Umbilical cord (tissue), 2 donors: ENCODE results near the gene TMPRSS6. TPM values are rescaled to one million over a fixed set of nuclear protein-coding genes. Genes with fewer than 3 reads are reported as not detected.

ENCODE experiments used
- DNase-seq: peaks from one replicate; pipeline ENCODE4 v3.0.0-alpha.2; 2015; ENCODE audit warnings: low spot score
- total RNA-seq: library from RNA; depleted of rRNA; stranded (reverse); fragments of >200 nt; gene quantifications from one replicate; pipeline ENCODE4 v1.2.3, GENCODE V29; 2014; ENCODE audit warnings: low replicate concordance; ENCODE audit not compliant: insufficient read depth

The TMPRSS6 gene
- total RNA-seq: not detected

- DNase-seq: no peak
Observed at GRCh38 chr22:37109242-37109917, at the start of gene TMPRSS6. TMPRSS6 (minus strand) TSS chr22:37109713; CDS start chr22:37103417, 6,296 bp downstream.

GRCh38 chr22:37158963-37159290, 49.4 kb upstream of the TMPRSS6 start:
- no peak for DNase-seq

GRCh38 chr22:37157516-37158285, 48.2 kb upstream of the TMPRSS6 start:
- no peak for DNase-seq

GRCh38 chr22:37156686-37157435, 47.3 kb upstream of the TMPRSS6 start:
- no peak for DNase-seq

GRCh38 chr22:37155971-37156370, 46.5 kb upstream of the TMPRSS6 start:
- DNase-seq: no peak

- no peak for DNase-seq
Observed at GRCh38 chr22:37154925-37155712, 45.6 kb upstream of the TMPRSS6 start.

- DNase-seq: no peak
Observed at GRCh38 chr22:37153901-37154300, 44.4 kb upstream of the TMPRSS6 start.

GRCh38 chr22:37151401-37151800, 41.9 kb upstream of the TMPRSS6 start:
- no peak for DNase-seq

GRCh38 chr22:37150701-37151100, 41.2 kb upstream of the TMPRSS6 start:
- DNase-seq: no peak

- DNase-seq: no peak
Observed at GRCh38 chr22:37148742-37149665, 39.5 kb upstream of the TMPRSS6 start.

GRCh38 chr22:37148031-37148651, 38.6 kb upstream of the TMPRSS6 start:
- DNase-seq: no peak

GRCh38 chr22:37147186-37147990, 37.9 kb upstream of the TMPRSS6 start:
- DNase-seq: no peak

GRCh38 chr22:37146507-37147180, 37.1 kb upstream of the TMPRSS6 start:
- DNase-seq: no peak

- no peak for DNase-seq
Observed at GRCh38 chr22:37146051-37146385, 36.5 kb upstream of the TMPRSS6 start.

- no peak for DNase-seq
Observed at GRCh38 chr22:37145180-37146050, 35.9 kb upstream of the TMPRSS6 start.

- no peak for DNase-seq
Observed at GRCh38 chr22:37144180-37144554, 34.7 kb upstream of the TMPRSS6 start.

GRCh38 chr22:37141971-37142370, 32.5 kb upstream of the TMPRSS6 start:
- DNase-seq: no peak

- no peak for DNase-seq
Observed at GRCh38 chr22:37141476-37141875, 32.0 kb upstream of the TMPRSS6 start.
